IMR-90 (cell line): ENCODE measurements around the gene NPAS3. TPM values are rescaled to one million over a fixed set of nuclear protein-coding genes. Genes with fewer than 3 reads are reported as not detected.

ENCODE experiments used
- ATAC-seq: fragments of 200-7000 bp; cut with Tn5 transposase; 2 replicates; pipeline ENCODE4 v1.9.1; 2020; ENCODE audit warnings: low read depth, mild to moderate bottlenecking, moderate library complexity
- BruUV-seq: library from RNA; stranded (reverse); fragments of 400-500 nt; replicated peaks from 2 replicates; lab custom pipeline; 2021; lab: Mats Ljungman, UMichigan
- CTCF ChIA-PET: fragments of 300-600 bp; formaldehyde crosslinking; extraction: SDS; loops from one replicate; lab custom pipeline; 2021; ENCODE audit warnings: antibody characterized with exemption; lab: Yijun Ruan, JAX
- POLR2A ChIA-PET: fragments of 300-600 bp; sonication (Branson Sonifier 250); formaldehyde crosslinking; loops from one replicate; lab custom pipeline; 2022; ENCODE audit warnings: antibody characterized with exemption; ENCODE audit not compliant: unreplicated experiment; lab: Charles Lee
- DNase-seq: peaks from one replicate; pipeline ENCODE4 v3.0.0; 2013
- H2AFZ ChIP-seq: replicated peaks from 2 replicates; pipeline ENCODE3; 2013; ENCODE audit warnings: low read length, mild to moderate bottlenecking; ENCODE audit not compliant: poor library complexity
- H2AK5ac ChIP-seq: 2 replicates; pipeline ENCODE4 v1.6.1; 2013; ENCODE audit warnings: low read depth, low read length, inconsistent platforms
- H2AK9ac ChIP-seq: replicated peaks from 2 replicates; pipeline ENCODE3; 2013; ENCODE audit warnings: mild to moderate bottlenecking, low read depth, low read length, moderate library complexity; ENCODE audit not compliant: poor library complexity
- H2BK120ac ChIP-seq: 2 replicates; pipeline ENCODE4 v1.6.1; 2013; ENCODE audit warnings: low read depth, low read length, inconsistent platforms
- H2BK15ac ChIP-seq: 3 replicates; pipeline ENCODE4 v1.6.1; 2013; ENCODE audit warnings: low read depth, low read length, inconsistent platforms
- H2BK20ac ChIP-seq: 2 replicates; pipeline ENCODE4 v1.6.1; 2013; ENCODE audit warnings: low read depth, mild to moderate bottlenecking, inconsistent platforms, low read length, moderate library complexity
- H2BK5ac ChIP-seq: 2 replicates; pipeline ENCODE4 v1.6.1; 2013; ENCODE audit warnings: mild to moderate bottlenecking, low read depth, low read length, inconsistent platforms; ENCODE audit not compliant: poor library complexity, severe bottlenecking
- H3K14ac ChIP-seq: replicated peaks from 2 replicates; pipeline ENCODE4 v1.6.1; 2013; ENCODE audit warnings: low read depth, low read length, inconsistent platforms
- H3K18ac ChIP-seq: 2 replicates; pipeline ENCODE4 v1.6.1; 2013; ENCODE audit warnings: low read depth, low read length, control low read depth
- H3K23ac ChIP-seq: 2 replicates; pipeline ENCODE4 v1.6.1; 2013; ENCODE audit warnings: low read depth, low read length, inconsistent platforms
- H3K27ac ChIP-seq: 2 replicates; pipeline ENCODE4 v1.5.1; 2013; ENCODE audit warnings: mild to moderate bottlenecking, control low read depth, low read length; ENCODE audit not compliant: insufficient read depth
- H3K27me3 ChIP-seq: 2 replicates; pipeline ENCODE4 v1.6.1; 2013; ENCODE audit warnings: low read length; ENCODE audit not compliant: control insufficient read depth, insufficient read depth
- H3K36me3 ChIP-seq: 2 replicates; pipeline ENCODE4 v1.6.1; 2013; ENCODE audit warnings: low read length, mixed read lengths; ENCODE audit not compliant: control insufficient read depth, insufficient read depth
- H3K4ac ChIP-seq: 2 replicates; pipeline ENCODE4 v1.6.1; 2013; ENCODE audit warnings: low read depth, low read length, inconsistent platforms
- H3K4me1 ChIP-seq: 2 replicates; pipeline ENCODE4 v1.6.1; 2013; ENCODE audit warnings: low read length, mixed read lengths; ENCODE audit not compliant: control insufficient read depth, insufficient read depth
- H3K4me2 ChIP-seq: 2 replicates; pipeline ENCODE4 v1.6.1; 2013; ENCODE audit warnings: low read depth, mild to moderate bottlenecking, control low read depth, low read length, moderate library complexity
- H3K4me3 ChIP-seq: 2 replicates; pipeline ENCODE4 v1.5.1; 2013; ENCODE audit warnings: low read depth, mild to moderate bottlenecking, control low read depth, low read length, moderate library complexity; ENCODE audit not compliant: insufficient read depth
- H3K56ac ChIP-seq: 2 replicates; pipeline ENCODE4 v1.6.1; 2013; ENCODE audit warnings: low read length, inconsistent platforms; ENCODE audit not compliant: insufficient read depth; ENCODE audit errors: extremely low read depth
- H3K79me1 ChIP-seq, 2 experiments: 2 replicates each; pipeline ENCODE4 v1.6.1; 2013; ENCODE audit warnings: low read length in 2 of 2, inconsistent platforms in 1 of 2, low read depth in 1 of 2
- H3K9ac ChIP-seq: 2 replicates; pipeline ENCODE4 v1.6.1; 2013; ENCODE audit warnings: low read depth, low read length, control low read depth
- H3K9me1 ChIP-seq: 2 replicates; pipeline ENCODE4 v1.6.1; 2013; ENCODE audit warnings: low read length, inconsistent platforms; ENCODE audit not compliant: insufficient read depth
- H3K9me3 ChIP-seq: 2 replicates; pipeline ENCODE4 v1.6.1; 2013; ENCODE audit warnings: low read length; ENCODE audit not compliant: control insufficient read depth, insufficient read depth
- H4K20me1 ChIP-seq: 2 replicates; pipeline ENCODE4 v1.6.1; 2013; ENCODE audit warnings: low read length, inconsistent platforms; ENCODE audit not compliant: insufficient read depth
- H4K5ac ChIP-seq: 2 replicates; pipeline ENCODE4 v1.6.1; 2013; ENCODE audit warnings: mild to moderate bottlenecking, low read depth, low read length, control low read depth
- H4K8ac ChIP-seq, 2 experiments: 2 replicates each; pipeline ENCODE4 v1.6.1; 2013; ENCODE audit warnings: low read depth in 2 of 2, low read length in 2 of 2, control low read depth in 1 of 2, inconsistent platforms in 1 of 2
- H4K91ac ChIP-seq: 2 replicates; pipeline ENCODE4 v1.6.1; 2013; ENCODE audit warnings: low read depth, low read length, inconsistent platforms; ENCODE audit not compliant: insufficient read depth
- CEBPB ChIP-seq: IDR thresholded peaks from 2 replicates; pipeline ENCODE4 v1.6.1; 2012; ENCODE audit warnings: low read depth, low read length, improper control_type of control experiment
- CHD1 ChIP-seq: IDR thresholded peaks from 2 replicates; pipeline ENCODE4 v1.6.1; 2012; ENCODE audit warnings: low read depth, low read length, improper control_type of control experiment
- MAFK ChIP-seq: IDR thresholded peaks from 2 replicates; pipeline ENCODE4 v1.6.1; 2012; ENCODE audit warnings: low read depth, low read length, improper control_type of control experiment
- MAZ ChIP-seq: IDR thresholded peaks from 2 replicates; pipeline ENCODE4 v1.6.1; 2012; ENCODE audit warnings: low read depth, mild to moderate bottlenecking, low read length, improper control_type of control experiment, moderate library complexity, borderline replicate concordance
- MXI1 ChIP-seq: IDR thresholded peaks from 2 replicates; pipeline ENCODE4 v1.6.1; 2012; ENCODE audit warnings: low read depth, mild to moderate bottlenecking, low read length, moderate library complexity, borderline replicate concordance
- NFE2L2 ChIP-seq: fragments of 150-350 bp; IDR thresholded peaks from 2 replicates; pipeline ENCODE4 v1.6.1; 2016; ENCODE audit warnings: low read depth, mild to moderate bottlenecking, low read length
- RCOR1 ChIP-seq: IDR thresholded peaks from 2 replicates; pipeline ENCODE4 v1.6.1; 2012; ENCODE audit warnings: mild to moderate bottlenecking, low read length, improper control_type of control experiment; ENCODE audit not compliant: insufficient replicate concordance
- RFX5 ChIP-seq: IDR thresholded peaks from 2 replicates; pipeline ENCODE4 v1.8.0; 2012; ENCODE audit warnings: low read depth, mild to moderate bottlenecking, low read length, moderate library complexity
- WGBS, 2 experiments: methylation state at CpG; one replicate each; pipeline versions ENCODE4 v1.1.5 to v1.1.7; 2013; ENCODE audit warnings: missing lambda C conversion rate in 2 of 2; ENCODE audit not compliant: insufficient read length in 1 of 2; ENCODE audit errors: extremely low coverage in 2 of 2; 5-methylcytosine and 5-hydroxymethylcytosine counted together
- dilution Hi-C: fragments of 300-500 bp; cut with HindIII; formaldehyde crosslinking; loops from one replicate; pipeline ENCODE4 v1.14.3; 2018; ENCODE audit warnings: low sequenced_read_pairs; ENCODE audit not compliant: unreplicated experiment
- in situ Hi-C: fragments of 300-500 bp; cut with MboI; formaldehyde crosslinking; loops from 3 replicates; pipeline ENCODE4 v1.14.3; 2019; ENCODE audit warnings: low sequenced_read_pairs, inconsistent platforms, mixed read lengths
- intact Hi-C: fragments of 100-400 bp; cut with micrococcal nuclease; formaldehyde crosslinking; loops from 2 replicates; pipeline ENCODE4 v1.10.0; 2022
- polyA plus RNA-seq, 3 experiments: library from polyadenylated mRNA; depleted of rRNA; stranded (reverse); fragments of >200 nt; gene quantifications; 2 replicates each; pipeline ENCODE4 v1.2.3, GENCODE V29; 2012; ENCODE audit warnings: low replicate concordance in 1 of 3
- total RNA-seq: library from RNA; depleted of rRNA; stranded (reverse); fragments of >200 nt; gene quantifications from 2 replicates; pipeline ENCODE4 v1.2.3, GENCODE V29; 2012
- TF ChIP-seq, protein P1 (sequence below): fragments of 150-350 bp; IDR thresholded peaks from 2 replicates; pipeline ENCODE4 v1.6.1; 2017; ENCODE audit warnings: mild to moderate bottlenecking, antibody characterized with exemption, low read length, low read depth
- TF ChIP-seq, protein P2 (sequence below): conservative IDR thresholded peaks from 2 replicates; pipeline ENCODE4 v1.5.1; 2012; ENCODE audit warnings: mild to moderate bottlenecking, low read depth, low read length, improper control_type of control experiment
- TF ChIP-seq, protein P3 (sequence below): fragments of 150-350 bp; IDR thresholded peaks from 2 replicates; pipeline ENCODE4 v1.6.1; 2016; ENCODE audit warnings: low read depth, mild to moderate bottlenecking, low read length, moderate library complexity, borderline replicate concordance

NPAS3 gene
- total and polyA plus RNA-seq, 2 of the 4 experiments (the other 2 are of a cell fraction) = not detected

DNA sequence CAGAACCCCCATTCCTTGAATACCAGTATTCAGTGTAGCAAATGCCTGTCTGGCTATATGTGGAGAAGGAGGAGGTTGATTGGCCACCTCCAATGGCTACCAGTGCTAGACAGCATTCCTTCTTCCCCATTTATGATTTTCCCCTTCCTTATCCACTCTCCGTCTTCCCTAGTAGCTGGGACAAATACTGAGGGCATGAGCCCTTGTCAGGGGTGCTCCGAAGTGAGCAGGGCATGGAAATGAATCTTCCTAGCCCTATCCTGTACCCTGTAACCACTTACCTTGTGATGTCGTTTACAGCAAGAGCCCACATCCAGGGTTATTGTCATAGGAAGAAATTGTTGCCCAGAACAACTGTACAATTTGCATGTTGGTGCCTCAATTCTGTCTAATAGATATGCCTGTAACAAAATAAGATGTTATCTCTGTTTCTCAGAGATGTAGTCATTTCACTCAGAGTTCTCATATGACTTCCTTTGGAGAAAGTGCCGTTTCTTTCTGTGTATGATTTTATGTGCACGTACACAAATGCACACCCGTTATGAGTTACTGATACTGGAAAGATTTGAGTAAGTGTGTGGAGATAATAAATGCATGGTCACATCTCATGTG, 588.5 kb downstream of the NPAS3 start:
- no peak overlapping the region for H2AK5ac ChIP-seq
- H3K27ac ChIP-seq = no peak overlapping the region
- DNase-seq (no peak), ATAC-seq (no peak)
- H3K9ac ChIP-seq = no peak overlapping the region
- BruUV-seq = no TSS peak
- H2BK15ac ChIP-seq = no peak overlapping the region
- in situ Hi-C loops (no loop called here), dilution Hi-C loops (no loop called here), intact Hi-C loops (no loop called here)
- 60% methylated on average over 1 of the region's 6 CpGs; no CpG with 5 or more reads in 1 of the 2 experiments for WGBS, 2 experiments
- H2BK120ac ChIP-seq = no peak overlapping the region
- POLR2A ChIA-PET = no interaction called here
- H2AFZ ChIP-seq = no peak overlapping the region
- H3K56ac ChIP-seq = no peak overlapping the region
- no peaks in the 10 kb centered on the region for H3K4me1 ChIP-seq
- no peak overlapping the region for H4K5ac ChIP-seq
- TF ChIP-seq, protein P1, sequence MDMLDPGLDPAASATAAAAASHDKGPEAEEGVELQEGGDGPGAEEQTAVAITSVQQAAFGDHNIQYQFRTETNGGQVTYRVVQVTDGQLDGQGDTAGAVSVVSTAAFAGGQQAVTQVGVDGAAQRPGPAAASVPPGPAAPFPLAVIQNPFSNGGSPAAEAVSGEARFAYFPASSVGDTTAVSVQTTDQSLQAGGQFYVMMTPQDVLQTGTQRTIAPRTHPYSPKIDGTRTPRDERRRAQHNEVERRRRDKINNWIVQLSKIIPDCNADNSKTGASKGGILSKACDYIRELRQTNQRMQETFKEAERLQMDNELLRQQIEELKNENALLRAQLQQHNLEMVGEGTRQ = no peak
- TF ChIP-seq RCOR1 (no peak), NFE2L2 (no peak), MAZ (no peak), MAFK (no peak), CHD1 (no peak), RFX5 (no peak), CEBPB (no peak), MXI1 (no peak)
- TF ChIP-seq, protein P2, sequence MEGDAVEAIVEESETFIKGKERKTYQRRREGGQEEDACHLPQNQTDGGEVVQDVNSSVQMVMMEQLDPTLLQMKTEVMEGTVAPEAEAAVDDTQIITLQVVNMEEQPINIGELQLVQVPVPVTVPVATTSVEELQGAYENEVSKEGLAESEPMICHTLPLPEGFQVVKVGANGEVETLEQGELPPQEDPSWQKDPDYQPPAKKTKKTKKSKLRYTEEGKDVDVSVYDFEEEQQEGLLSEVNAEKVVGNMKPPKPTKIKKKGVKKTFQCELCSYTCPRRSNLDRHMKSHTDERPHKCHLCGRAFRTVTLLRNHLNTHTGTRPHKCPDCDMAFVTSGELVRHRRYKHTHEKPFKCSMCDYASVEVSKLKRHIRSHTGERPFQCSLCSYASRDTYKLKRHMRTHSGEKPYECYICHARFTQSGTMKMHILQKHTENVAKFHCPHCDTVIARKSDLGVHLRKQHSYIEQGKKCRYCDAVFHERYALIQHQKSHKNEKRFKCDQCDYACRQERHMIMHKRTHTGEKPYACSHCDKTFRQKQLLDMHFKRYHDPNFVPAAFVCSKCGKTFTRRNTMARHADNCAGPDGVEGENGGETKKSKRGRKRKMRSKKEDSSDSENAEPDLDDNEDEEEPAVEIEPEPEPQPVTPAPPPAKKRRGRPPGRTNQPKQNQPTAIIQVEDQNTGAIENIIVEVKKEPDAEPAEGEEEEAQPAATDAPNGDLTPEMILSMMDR = no peak
- TF ChIP-seq, protein P3, sequence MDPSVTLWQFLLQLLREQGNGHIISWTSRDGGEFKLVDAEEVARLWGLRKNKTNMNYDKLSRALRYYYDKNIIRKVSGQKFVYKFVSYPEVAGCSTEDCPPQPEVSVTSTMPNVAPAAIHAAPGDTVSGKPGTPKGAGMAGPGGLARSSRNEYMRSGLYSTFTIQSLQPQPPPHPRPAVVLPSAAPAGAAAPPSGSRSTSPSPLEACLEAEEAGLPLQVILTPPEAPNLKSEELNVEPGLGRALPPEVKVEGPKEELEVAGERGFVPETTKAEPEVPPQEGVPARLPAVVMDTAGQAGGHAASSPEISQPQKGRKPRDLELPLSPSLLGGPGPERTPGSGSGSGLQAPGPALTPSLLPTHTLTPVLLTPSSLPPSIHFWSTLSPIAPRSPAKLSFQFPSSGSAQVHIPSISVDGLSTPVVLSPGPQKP = no peak
- no peak overlapping the region for H3K14ac ChIP-seq
- H4K91ac ChIP-seq = no peak overlapping the region
- no peak overlapping the region for H2BK20ac ChIP-seq
- H3K9me3 ChIP-seq = no peaks in the 10 kb centered on the region
- no peaks in the 10 kb centered on the region for H3K79me1 ChIP-seq
- no peaks in the 10 kb centered on the region for H3K9me1 ChIP-seq
- no peak overlapping the region for H3K4me2 ChIP-seq
- no peaks in the 10 kb centered on the region for H3K27me3 ChIP-seq
- no peak overlapping the region for H3K23ac ChIP-seq
- no peaks in the 10 kb centered on the region for H4K20me1 ChIP-seq
- CTCF ChIA-PET = no interaction called here
- H3K18ac ChIP-seq = no peak overlapping the region
- no peak overlapping the region for H4K8ac ChIP-seq
- no peaks in the 10 kb centered on the region for H3K36me3 ChIP-seq
- no peak overlapping the region for H2AK9ac ChIP-seq
- no peak overlapping the region for H3K4ac ChIP-seq
- H3K4me3 ChIP-seq = no peak overlapping the region
- no peak overlapping the region for H2BK5ac ChIP-seq
